Activated naive CD4-positive, alpha-beta T cell treated with anti-CD3 and anti-CD28 coated beads, Interleukin-2, amount 50 U/mL, for 72 hours (primary cell): ENCODE data around the gene SCAANT1. TPM values are rescaled to one million over a fixed set of nuclear protein-coding genes. Genes with fewer than 3 reads are reported as not detected.

ENCODE experiments used
- ATAC-seq, 2 donors: fragments of 150-1000 bp; cut with Tn5 transposase; 2 replicates each; pipeline ENCODE4 v1.10.0; 2021; ENCODE audit warnings: mild to moderate bottlenecking in 2 of 2, moderate library complexity in 2 of 2
- DNase-seq, 2 donors: peaks; one replicate each; pipeline ENCODE4 v3.0.0; 2021 to 2022; ENCODE audit warnings: low spot score in 2 of 2
- H3K27ac Mint-ChIP-seq, 2 donors: one replicate each; pipeline ENCODE4 v1.8.0; 2022; ENCODE audit warnings: mild to moderate bottlenecking in 2 of 2, mixed read lengths in 2 of 2
- H3K36me3 Mint-ChIP-seq, 2 donors: one replicate each; pipeline ENCODE4 v1.8.0; 2022; ENCODE audit warnings: mixed read lengths in 2 of 2
- H3K9me3 Mint-ChIP-seq, 2 donors: one replicate each; pipeline ENCODE4 v1.8.0; 2022; ENCODE audit warnings: mixed read lengths in 2 of 2
- total RNA-seq, 2 donors: library from RNA; stranded (reverse); gene quantifications; one replicate each; pipeline ENCODE4 v1.2.3, GENCODE V29; 2022

The SCAANT1 gene
- total RNA-seq, 2 donors from 2014 or later: not detected

- Mint-ChIP-seq H3K27ac (peak overlapping the region in 1 of 2 donors; percentile 2), H3K9me3 (no peaks in the 10 kb centered on the region), H3K36me3 (no peaks in the 10 kb centered on the region)
- no peak for DNase-seq
- no peak for ATAC-seq
Observed at GRCh38 chr3:63880653-63881052, 31.5 kb downstream of the SCAANT1 start.

- H3K36me3 Mint-ChIP-seq: no peaks in the 10 kb centered on the region
- DNase-seq (no peak), ATAC-seq (no peak)
- no peaks in the 10 kb centered on the region for H3K9me3 Mint-ChIP-seq
- no peak overlapping the region for H3K27ac Mint-ChIP-seq
Observed at GRCh38 chr3:63878394-63879060, 33.7 kb downstream of the SCAANT1 start.

GRCh38 chr3:63877737-63878393, 34.3 kb downstream of the SCAANT1 start:
- DNase-seq (no peak), ATAC-seq (no peak)
- Mint-ChIP-seq H3K36me3 (no peaks in the 10 kb centered on the region), H3K9me3 (no peaks in the 10 kb centered on the region), H3K27ac (no peak overlapping the region)

GRCh38 chr3:63876260-63876659, 35.9 kb downstream of the SCAANT1 start:
- Mint-ChIP-seq H3K9me3 (no peaks in the 10 kb centered on the region), H3K36me3 (no peaks in the 10 kb centered on the region), H3K27ac (no peak overlapping the region)
- DNase-seq (no peak), ATAC-seq (no peak)

DNA sequence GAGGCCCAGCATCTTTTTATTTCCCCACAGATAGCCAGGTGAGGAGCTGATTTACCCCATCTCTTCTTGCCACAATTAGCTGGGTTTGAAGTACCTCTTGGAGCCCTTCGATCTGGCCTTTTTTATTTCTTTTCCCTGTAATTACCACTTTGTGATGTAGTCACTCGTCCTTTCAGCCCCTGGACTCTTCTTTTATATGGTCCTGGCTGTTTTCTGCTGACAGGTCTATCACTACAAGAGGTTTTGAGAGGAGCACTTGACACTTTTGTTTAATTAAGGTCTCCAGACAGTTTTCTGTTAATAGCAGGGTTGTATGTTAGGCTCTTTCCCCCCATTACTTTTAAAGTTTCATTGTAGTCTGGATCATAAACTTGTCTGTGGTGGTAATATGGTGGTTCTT, 36.7 kb downstream of the SCAANT1 start:
- ATAC-seq (no peak), DNase-seq (no peak)
- H3K36me3 Mint-ChIP-seq: no peaks in the 10 kb centered on the region
- no peaks in the 10 kb centered on the region for H3K9me3 Mint-ChIP-seq
- H3K27ac Mint-ChIP-seq: no peak overlapping the region

DNA sequence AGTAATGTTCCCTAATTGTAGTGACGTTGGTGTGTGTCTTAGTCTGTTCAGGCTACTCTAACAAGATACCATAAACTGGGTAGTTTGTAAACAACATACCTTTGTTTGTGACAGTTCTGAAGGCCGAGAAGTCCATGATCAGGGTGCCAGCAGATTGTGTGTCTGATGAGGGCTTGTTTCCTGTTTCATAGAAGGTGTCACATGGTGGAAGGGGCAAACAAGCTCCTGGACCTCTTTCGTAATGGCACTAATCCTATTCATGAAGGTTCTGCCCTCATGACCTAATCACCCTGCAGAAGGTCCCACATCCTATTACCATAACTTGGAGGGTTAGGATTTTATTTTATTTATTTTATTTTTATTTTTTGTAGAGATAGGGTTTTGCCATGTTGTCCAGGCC, 37.4 kb downstream of the SCAANT1 start:
- no peak for ATAC-seq
- Mint-ChIP-seq H3K9me3 (no peaks in the 10 kb centered on the region), H3K36me3 (no peaks in the 10 kb centered on the region), H3K27ac (no peak overlapping the region)
- DNase-seq: no peak

- H3K36me3 Mint-ChIP-seq: no peaks in the 10 kb centered on the region
- DNase-seq (no peak), ATAC-seq (no peak)
- H3K27ac Mint-ChIP-seq: no peak overlapping the region
- no peaks in the 10 kb centered on the region for H3K9me3 Mint-ChIP-seq
Observed at GRCh38 chr3:63872135-63872924, 39.9 kb downstream of the SCAANT1 start.

GRCh38 chr3:63870615-63871005, 41.6 kb downstream of the SCAANT1 start:
- H3K27ac Mint-ChIP-seq: no peak overlapping the region
- peaks cover 0 to 15% of the 10 kb centered on the region in 2 donors for H3K36me3 Mint-ChIP-seq
- ATAC-seq (no peak), DNase-seq (no peak)
- no peaks in the 10 kb centered on the region for H3K9me3 Mint-ChIP-seq

- Mint-ChIP-seq H3K36me3 (peaks cover 2 to 18% of the 10 kb centered on the region in 2 donors), H3K9me3 (no peaks in the 10 kb centered on the region), H3K27ac (no peak overlapping the region)
- no peak for DNase-seq
- no peak for ATAC-seq
Observed at GRCh38 chr3:63869940-63870614, 42.1 kb downstream of the SCAANT1 start.

GRCh38 chr3:63867225-63867624, 45.0 kb downstream of the SCAANT1 start:
- no peak for ATAC-seq
- no peak for DNase-seq
- H3K9me3 Mint-ChIP-seq: no peaks in the 10 kb centered on the region
- H3K36me3 Mint-ChIP-seq: peaks cover 19 to 37% of the 10 kb centered on the region in 2 donors
- H3K27ac Mint-ChIP-seq: no peak overlapping the region

GRCh38 chr3:63864965-63865327, 47.2 kb downstream of the SCAANT1 start:
- no peak for ATAC-seq
- no peaks in the 10 kb centered on the region for H3K9me3 Mint-ChIP-seq

DNA sequence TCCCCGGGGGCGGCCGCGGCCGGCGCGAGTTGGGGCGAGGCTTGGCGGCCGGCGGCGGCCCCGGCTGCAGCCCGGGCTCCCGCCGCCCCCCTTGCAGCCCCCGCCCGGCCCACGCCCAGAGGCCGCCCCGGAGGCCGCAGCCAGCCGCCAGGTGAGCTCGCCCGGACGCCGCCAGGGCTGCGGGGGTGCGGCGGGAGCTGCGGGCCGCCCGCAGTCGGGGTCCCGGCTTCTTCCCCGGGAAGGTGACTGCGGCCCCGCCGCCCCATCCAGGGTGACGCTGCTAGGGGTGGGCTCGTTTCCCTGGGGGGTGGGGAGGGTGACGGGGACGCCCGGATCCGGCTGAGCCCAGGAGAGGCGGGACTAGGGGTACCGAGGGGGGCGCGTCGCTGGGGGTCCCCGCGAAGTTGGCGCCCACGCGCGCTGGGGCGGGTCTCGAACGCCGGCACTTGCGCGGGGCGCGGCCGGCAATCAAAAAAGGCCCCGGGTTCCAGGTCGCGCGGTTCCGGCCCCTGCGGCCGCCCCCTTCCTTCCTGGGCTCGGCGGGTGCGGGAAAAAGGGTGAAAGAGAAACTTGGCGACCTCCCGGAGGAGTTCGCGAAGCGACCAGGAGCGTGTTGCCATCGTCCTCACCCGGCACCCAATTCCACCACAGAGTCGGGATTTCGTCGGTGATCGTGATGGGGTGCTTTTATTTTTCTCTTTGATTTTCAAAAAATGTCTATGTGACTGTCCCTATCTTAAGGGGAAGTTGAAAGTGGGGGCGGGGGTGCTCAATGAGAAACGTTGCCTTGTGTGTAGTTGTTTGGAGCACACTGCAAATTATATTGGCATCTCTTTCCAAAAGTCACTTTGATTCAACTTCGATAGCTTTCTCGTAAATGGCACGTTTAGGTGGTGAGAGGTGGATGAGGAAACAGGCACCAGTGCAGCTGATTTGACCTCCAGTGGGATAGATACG, 47.9 kb downstream of the SCAANT1 start:
- DNase-seq (peak; percentile 33 to 56), ATAC-seq (peak; percentile 51 to 54)
- H3K27ac Mint-ChIP-seq: peak overlapping the region; percentile 89 to 95
- H3K9me3 Mint-ChIP-seq: no peaks in the 10 kb centered on the region
- peaks cover 19 to 42% of the 10 kb centered on the region in 2 donors for H3K36me3 Mint-ChIP-seq

More at GRCh38 chr3:63864965-63865327, 47.2 kb downstream of the SCAANT1 start:
- peak overlapping the region; percentile 89 to 95 for H3K27ac Mint-ChIP-seq
- peaks cover 19 to 42% of the 10 kb centered on the region in 2 donors for H3K36me3 Mint-ChIP-seq
- no peak for DNase-seq

GRCh38 chr3:63863150-63864007, 48.8 kb downstream of the SCAANT1 start, which contains the start of the genes ATXN7 and THOC7:
Gene ATXN7, plus strand, starts transcription at chr3:63863867. Its CDS starts 48,732 bp downstream, at chr3:63912599.
Gene THOC7, minus strand, starts transcription at chr3:63863805. Its CDS starts 15 bp downstream, at chr3:63863790.
- Mint-ChIP-seq H3K36me3 (peaks cover 19 to 42% of the 10 kb centered on the region in 2 donors), H3K9me3 (no peaks in the 10 kb centered on the region), H3K27ac (peak within 1 kb of the TSS; percentile 95 to 97)
- DNase-seq: peak; percentile 65 to 67
- ATAC-seq: peak; percentile 75 to 89

DNA sequence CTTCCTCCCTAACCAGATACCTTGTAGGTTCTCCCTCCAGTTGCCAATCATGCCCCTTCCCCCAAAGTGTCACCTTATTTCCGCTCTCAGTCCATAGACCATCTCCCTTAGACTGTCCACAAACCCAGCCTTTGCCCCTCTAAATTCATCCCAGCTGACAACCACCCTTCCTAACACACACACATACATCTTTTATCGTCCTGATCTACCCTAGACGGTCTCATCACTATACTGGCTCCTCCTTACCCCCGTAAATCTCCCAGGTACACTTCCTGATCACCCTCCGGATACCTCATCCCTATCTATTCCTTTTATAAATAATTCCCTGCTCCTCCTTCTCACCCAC, 49.4 kb downstream of the SCAANT1 start:
- Mint-ChIP-seq H3K36me3 (peaks cover 19 to 42% of the 10 kb centered on the region in 2 donors), H3K9me3 (no peaks in the 10 kb centered on the region)

More for the DNA sequence above, 49.4 kb downstream of the SCAANT1 start:
- peak overlapping the region; percentile 95 to 97 for H3K27ac Mint-ChIP-seq
- DNase-seq (no peak), ATAC-seq (peak in 1 of 2 donors; percentile 12)
